CD4-positive, alpha-beta memory T cell (primary cell): ENCODE measurements around the gene RECQL5. TPM values are rescaled to one million over a fixed set of nuclear protein-coding genes. Genes with fewer than 3 reads are reported as not detected.

Source experiments
- CTCF ChIA-PET: fragments of 350-600 bp; sonication (Branson Sonifier 250); formaldehyde crosslinking; loops from one replicate; lab custom pipeline; 2021; ENCODE audit warnings: inconsistent platforms; ENCODE audit not compliant: partially characterized antibody; lab: Charles Lee
- POLR2A ChIA-PET: fragments of 350-600 bp; sonication (Branson Sonifier 250); formaldehyde crosslinking; loops from one replicate; lab custom pipeline; 2021; ENCODE audit not compliant: partially characterized antibody; lab: Charles Lee
- DNase-seq, 5 donors: peaks; one replicate each; pipeline versions ENCODE4 v3.0.0 to v3.0.0-alpha.2; 2020 to 2022; ENCODE audit warnings: mixed read lengths in 1 of 5
- H3K27ac ChIP-seq: one replicate; pipeline ENCODE4 v1.7.0; 2013; ENCODE audit warnings: low read depth, low read length
- H3K27me3 ChIP-seq: 2 replicates; pipeline ENCODE4 v1.7.0; 2013; ENCODE audit warnings: mild to moderate bottlenecking, low read length, moderate library complexity; ENCODE audit not compliant: insufficient read depth
- H3K36me3 ChIP-seq: 2 replicates; pipeline ENCODE4 v1.7.0; 2013; ENCODE audit warnings: mild to moderate bottlenecking, low read length, moderate library complexity; ENCODE audit not compliant: insufficient read depth
- H3K4me1 ChIP-seq: 2 replicates; pipeline ENCODE4 v1.7.0; 2013; ENCODE audit warnings: mild to moderate bottlenecking, low read length, moderate library complexity; ENCODE audit not compliant: insufficient read depth
- H3K4me3 ChIP-seq, 2 donors: one replicate each; pipeline ENCODE4 v1.7.0; 2013; ENCODE audit warnings: low read length in 2 of 2, mild to moderate bottlenecking in 1 of 2
- H3K9me3 ChIP-seq, 2 donors: one replicate each; pipeline ENCODE4 v1.7.0; 2013; ENCODE audit warnings: low read length in 2 of 2, control low read depth in 1 of 2; ENCODE audit not compliant: control insufficient read depth in 1 of 2
- H3K27ac Mint-ChIP-seq, 7 donors: one replicate each; pipeline ENCODE4 v1.8.0; 2020 to 2021; ENCODE audit warnings: mixed read lengths in 7 of 7, mild to moderate bottlenecking in 6 of 7, inconsistent platforms in 3 of 7, moderate library complexity in 3 of 7
- H3K27me3 Mint-ChIP-seq, 2 donors: one replicate each; pipeline ENCODE4 v1.8.0; 2020 to 2021; ENCODE audit warnings: mixed read lengths in 2 of 2
- H3K36me3 Mint-ChIP-seq, 2 donors: one replicate each; pipeline ENCODE4 v1.8.0; 2020 to 2021; ENCODE audit warnings: mixed read lengths in 2 of 2, inconsistent platforms in 1 of 2, mild to moderate bottlenecking in 1 of 2
- H3K4me1 Mint-ChIP-seq, 4 donors: one replicate each; pipeline ENCODE4 v1.8.0; 2020 to 2021; ENCODE audit warnings: mixed read lengths in 4 of 4, mild to moderate bottlenecking in 1 of 4
- H3K4me3 Mint-ChIP-seq, 8 donors: one replicate each; pipeline ENCODE4 v1.8.0; 2020 to 2021; ENCODE audit warnings: mixed read lengths in 8 of 8, mild to moderate bottlenecking in 7 of 8, moderate library complexity in 6 of 8, inconsistent platforms in 3 of 8
- H3K9me3 Mint-ChIP-seq, 8 donors: one replicate each; pipeline ENCODE4 v1.8.0; 2020 to 2021; ENCODE audit warnings: mixed read lengths in 8 of 8, mild to moderate bottlenecking in 5 of 8, inconsistent platforms in 3 of 8, moderate library complexity in 1 of 8
- intact Hi-C: fragments of 100-400 bp; cut with micrococcal nuclease; formaldehyde crosslinking; loops from one replicate; pipeline ENCODE4 v1.15.1; 2023
- polyA plus RNA-seq, 2 donors: library from polyadenylated mRNA; unstranded; fragments of 300-500 nt; fragmentation: Illumina TruSeq; gene quantifications; one replicate each; pipeline ENCODE4 v1.2.3, GENCODE V29; 2021
- total RNA-seq, 2 experiments: library from RNA; stranded (reverse); gene quantifications; one replicate each; pipeline ENCODE4 v1.2.3, GENCODE V29; 2021

RECQL5 gene
- total and polyA plus RNA-seq, 4 experiments from 2014 or later = 6.4 to 59.1 (median 37.5) TPM

DNA sequence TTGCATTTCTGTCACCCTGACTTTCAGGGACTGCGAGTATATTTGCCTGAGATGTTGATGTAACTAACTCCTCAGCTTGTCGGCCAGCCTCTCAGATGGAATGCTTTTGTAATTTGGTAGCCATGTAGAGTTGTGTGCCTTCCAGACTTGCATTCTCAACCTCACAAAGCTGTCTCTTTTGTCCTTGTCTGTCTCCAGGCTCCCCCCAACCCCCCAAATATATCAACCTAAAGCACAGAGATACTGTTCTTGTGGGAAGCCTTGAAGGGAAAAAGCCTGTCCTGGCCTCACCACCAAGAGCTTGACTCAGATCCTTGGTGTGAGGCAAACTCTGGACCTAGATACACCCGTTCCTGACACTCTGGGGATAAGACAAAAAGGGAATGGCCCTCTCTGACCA lies 18.5 kb upstream of the RECQL5 start:
- peaks cover 10 to 52% of the 10 kb centered on the region in 2 donors for H3K36me3 Mint-ChIP-seq

DNA sequence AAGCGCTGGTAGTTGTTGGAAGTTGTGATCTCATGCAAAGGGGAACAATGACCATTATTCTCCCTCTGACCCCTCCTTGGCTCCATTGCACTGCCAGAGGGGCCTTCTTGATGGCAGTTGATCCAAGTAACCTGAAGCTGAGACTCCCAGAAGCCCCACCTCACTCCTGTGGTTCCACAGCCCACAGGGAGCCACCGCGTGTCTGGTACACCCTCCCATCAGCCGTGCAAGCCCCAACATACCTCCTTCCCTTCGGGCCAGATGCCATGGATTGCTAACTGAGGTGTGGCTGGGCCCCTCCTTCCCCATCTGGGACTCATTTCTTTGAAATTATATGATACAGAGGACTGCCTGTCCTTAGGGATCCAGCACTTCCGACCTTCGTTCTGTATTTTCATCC lies 18.0 kb upstream of the RECQL5 start:
- H3K36me3 Mint-ChIP-seq = peaks cover 12 to 50% of the 10 kb centered on the region in 2 donors

More for the DNA sequence above, 18.5 kb upstream of the RECQL5 start:
- no peak overlapping the region for H3K4me3 ChIP-seq
- no peaks in the 10 kb centered on the region for H3K27me3 ChIP-seq
- ChIA-PET CTCF (interaction anchor here (1.1 to 2.8 kb wide), 2 partner anchors 11 to 53 kb away, joined by 3 to 12 read pairs; partner anchors contain the start of gene SMIM5), POLR2A (no interaction called here)
- H3K9me3 ChIP-seq = no peaks in the 10 kb centered on the region
- H3K36me3 ChIP-seq = peaks cover 18% of the 10 kb centered on the region
- no peaks in the 10 kb centered on the region for H3K9me3 Mint-ChIP-seq
- H3K4me1 ChIP-seq = peaks cover 20% of the 10 kb centered on the region
- intact Hi-C loops = no loop called here
- H3K27ac Mint-ChIP-seq = peak overlapping the region in 1 of 7 donors; percentile 17
- no peak for DNase-seq
- no peaks in the 10 kb centered on the region for H3K27me3 Mint-ChIP-seq
- H3K27ac ChIP-seq = no peak overlapping the region
- peaks cover 33 to 68% (median 46%) of the 10 kb centered on the region in 4 donors for H3K4me1 Mint-ChIP-seq
- no peak overlapping the region for H3K4me3 Mint-ChIP-seq

DNA sequence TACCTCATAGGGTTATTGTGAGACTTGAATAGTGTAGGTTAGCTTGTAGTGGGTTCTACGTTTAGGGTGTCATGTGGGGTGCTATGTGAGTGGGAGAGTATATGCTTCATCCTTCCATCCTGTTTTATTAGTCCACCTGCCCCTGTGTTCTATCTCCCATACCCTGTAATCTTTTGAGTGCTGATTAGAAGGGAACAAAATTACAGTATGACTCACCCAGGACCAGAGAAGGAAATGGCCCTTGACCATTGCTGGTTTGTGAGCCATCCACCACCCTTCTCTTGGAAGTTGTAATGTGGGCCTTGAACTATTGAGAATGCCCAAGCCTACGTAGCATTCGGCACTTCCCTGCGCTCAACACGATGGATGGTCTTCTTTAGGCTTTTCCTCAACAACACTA lies 17.3 kb upstream of the RECQL5 start:
- H3K36me3 Mint-ChIP-seq = peaks cover 16 to 50% of the 10 kb centered on the region in 2 donors

More for the DNA sequence above, 18.0 kb upstream of the RECQL5 start:
- H3K9me3 ChIP-seq = no peaks in the 10 kb centered on the region
- H3K4me3 ChIP-seq = no peak overlapping the region
- peaks cover 22% of the 10 kb centered on the region for H3K36me3 ChIP-seq
- no peaks in the 10 kb centered on the region for H3K27me3 ChIP-seq
- no peak for DNase-seq
- H3K27ac ChIP-seq = no peak overlapping the region
- CTCF ChIA-PET = interaction anchor here (1.1 to 2.8 kb wide), 2 partner anchors 10 to 52 kb away, joined by 3 to 12 read pairs; partner anchors contain the start of gene SMIM5
- intact Hi-C loops = no loop called here
- H3K27me3 Mint-ChIP-seq = no peaks in the 10 kb centered on the region
- no peaks in the 10 kb centered on the region for H3K9me3 Mint-ChIP-seq
- peaks cover 20% of the 10 kb centered on the region for H3K4me1 ChIP-seq
- no peak overlapping the region for H3K27ac Mint-ChIP-seq
- POLR2A ChIA-PET = no interaction called here
- H3K4me1 Mint-ChIP-seq = peaks cover 32 to 68% (median 45%) of the 10 kb centered on the region in 4 donors
- no peak overlapping the region for H3K4me3 Mint-ChIP-seq

DNA sequence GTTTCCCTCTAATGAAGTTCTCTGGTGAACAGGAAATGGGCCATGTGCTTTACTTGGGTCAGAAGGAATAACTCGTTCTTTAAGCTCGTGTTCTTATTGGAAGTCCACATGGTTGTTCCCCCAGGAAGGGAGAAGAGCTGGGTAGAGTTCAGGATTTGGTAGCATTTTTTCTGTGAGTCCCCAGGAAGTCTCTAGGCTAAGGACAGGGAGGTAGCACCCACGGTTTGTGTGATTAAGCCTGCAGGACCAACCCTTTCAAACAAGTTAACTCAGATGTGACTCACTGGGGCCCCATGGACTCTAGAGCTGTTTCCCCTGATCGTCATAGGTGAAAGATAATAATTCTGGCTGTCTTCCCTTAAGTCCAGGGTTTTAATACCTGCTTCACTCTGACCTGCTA lies 16.6 kb upstream of the RECQL5 start:
- H3K9me3 ChIP-seq = no peaks in the 10 kb centered on the region

More for the DNA sequence above, 17.3 kb upstream of the RECQL5 start:
- Mint-ChIP-seq H3K4me3 (no peak overlapping the region), H3K4me1 (peaks cover 28 to 62% (median 39%) of the 10 kb centered on the region in 4 donors), H3K9me3 (no peaks in the 10 kb centered on the region), H3K27ac (no peak overlapping the region), H3K27me3 (no peaks in the 10 kb centered on the region)
- ChIA-PET CTCF (interaction anchor here (0.6 to 3.3 kb wide), 3 partner anchors 10 to 63 kb away, joined by 3 to 20 read pairs (median 12); partner anchors contain the start of gene SMIM5), POLR2A (interaction anchor here (1.0 kb wide), 1 partner anchor 18 kb away, joined by 3 read pairs; the partner anchor contains the start of genes RECQL5 and SAP30BP)
- Histone ChIP-seq H3K27me3 (no peaks in the 10 kb centered on the region), H3K4me3 (no peak overlapping the region), H3K27ac (no peak overlapping the region), H3K9me3 (no peaks in the 10 kb centered on the region), H3K4me1 (peaks cover 15% of the 10 kb centered on the region), H3K36me3 (peaks cover 26% of the 10 kb centered on the region)
- intact Hi-C loops = no loop called here
- DNase-seq = no peak

GRCh38 chr17:75681289-75681688 lies 14.3 kb upstream of the RECQL5 start:
- ChIA-PET CTCF (interaction anchor here (0.9 to 3.3 kb wide), 2 partner anchors 48 to 67 kb away, joined by 9 to 20 read pairs; partner anchors contain the start of gene SMIM5), POLR2A (no interaction called here)
- no peak for DNase-seq
- no peak overlapping the region for H3K4me3 ChIP-seq
- no peaks in the 10 kb centered on the region for H3K4me1 ChIP-seq
- H3K27ac Mint-ChIP-seq = no peak overlapping the region
- peaks cover 19 to 38% (median 25%) of the 10 kb centered on the region in 4 donors for H3K4me1 Mint-ChIP-seq
- H3K9me3 Mint-ChIP-seq = no peaks in the 10 kb centered on the region
- H3K36me3 ChIP-seq = peaks cover 33% of the 10 kb centered on the region
- H3K27ac ChIP-seq = no peak overlapping the region
- intact Hi-C loops = no loop called here
- H3K27me3 Mint-ChIP-seq = no peaks in the 10 kb centered on the region
- no peaks in the 10 kb centered on the region for H3K9me3 ChIP-seq
- H3K27me3 ChIP-seq = no peaks in the 10 kb centered on the region
- H3K4me3 Mint-ChIP-seq = no peak overlapping the region
- peaks cover 23 to 51% of the 10 kb centered on the region in 2 donors for H3K36me3 Mint-ChIP-seq

More for the DNA sequence above, 16.6 kb upstream of the RECQL5 start:
- DNase-seq = no peak
- H3K36me3 ChIP-seq = peaks cover 27% of the 10 kb centered on the region
- intact Hi-C loops = no loop called here
- H3K4me1 ChIP-seq = peaks cover 8% of the 10 kb centered on the region
- no peak overlapping the region for H3K4me3 ChIP-seq
- CTCF ChIA-PET = interaction anchor here (0.6 to 3.3 kb wide), 5 partner anchors 9 to 66 kb away, joined by 3 to 20 read pairs (median 4); partner anchors contain the start of gene SMIM5
- H3K27me3 ChIP-seq = no peaks in the 10 kb centered on the region
- H3K9me3 Mint-ChIP-seq = no peaks in the 10 kb centered on the region
- peak overlapping the region in 1 of 7 donors; percentile 25 for H3K27ac Mint-ChIP-seq
- H3K27ac ChIP-seq = no peak overlapping the region
- no peak overlapping the region for H3K4me3 Mint-ChIP-seq
- H3K27me3 Mint-ChIP-seq = no peaks in the 10 kb centered on the region
- POLR2A ChIA-PET = interaction anchor here (1.0 kb wide), 1 partner anchor 17 kb away, joined by 3 read pairs; the partner anchor contains the start of genes RECQL5 and SAP30BP
- peaks cover 18 to 54% of the 10 kb centered on the region in 2 donors for H3K36me3 Mint-ChIP-seq
- peaks cover 24 to 55% (median 34%) of the 10 kb centered on the region in 4 donors for H3K4me1 Mint-ChIP-seq

- intact Hi-C loops = no loop called here
- Mint-ChIP-seq H3K36me3 (peaks cover 19 to 48% of the 10 kb centered on the region in 2 donors), H3K4me3 (no peak overlapping the region), H3K27me3 (no peaks in the 10 kb centered on the region), H3K4me1 (peaks cover 17 to 30% (median 21%) of the 10 kb centered on the region in 4 donors), H3K9me3 (no peaks in the 10 kb centered on the region), H3K27ac (peak overlapping the region in 2 of 7 donors; percentile 9 to 10)
- H3K27ac ChIP-seq = no peak overlapping the region
- POLR2A ChIA-PET = interaction anchor here (0.7 to 1.4 kb wide), 2 partner anchors 10 to 14 kb away, joined by 3 read pairs; partner anchors contain the start of gene RECQL5
- H3K27me3 ChIP-seq = no peaks in the 10 kb centered on the region
- H3K36me3 ChIP-seq = peaks cover 36% of the 10 kb centered on the region
- DNase-seq = no peak
- no peak overlapping the region for H3K4me3 ChIP-seq
- no peaks in the 10 kb centered on the region for H3K4me1 ChIP-seq
- CTCF ChIA-PET = interaction anchor here (3.1 kb wide), 1 partner anchor 68 kb away, joined by 10 read pairs; no protein-coding TSS in a partner anchor
- H3K9me3 ChIP-seq = no peaks in the 10 kb centered on the region
These were observed 13.5 kb upstream of the RECQL5 start for GRCh38 chr17:75680431-75680830.

GRCh38 chr17:75679706-75680211 lies 12.8 kb upstream of the RECQL5 start:
- DNase-seq = no peak
- Histone ChIP-seq H3K27me3 (no peaks in the 10 kb centered on the region), H3K4me3 (no peak overlapping the region), H3K36me3 (peaks cover 32% of the 10 kb centered on the region), H3K4me1 (peaks cover 5% of the 10 kb centered on the region), H3K9me3 (no peaks in the 10 kb centered on the region), H3K27ac (no peak overlapping the region)
- Mint-ChIP-seq H3K4me3 (no peak overlapping the region), H3K27me3 (no peaks in the 10 kb centered on the region), H3K4me1 (peaks cover 15 to 27% (median 20%) of the 10 kb centered on the region in 4 donors), H3K36me3 (peaks cover 16 to 44% of the 10 kb centered on the region in 2 donors), H3K27ac (peak overlapping the region in 2 of 7 donors; percentile 9 to 23), H3K9me3 (no peaks in the 10 kb centered on the region)
- ChIA-PET CTCF (interaction anchor here (1.8 to 3.1 kb wide), 2 partner anchors 45 to 68 kb away, joined by 3 to 10 read pairs; no protein-coding TSS in a partner anchor), POLR2A (interaction anchor here (0.7 to 1.4 kb wide), 2 partner anchors 11 to 13 kb away, joined by 3 read pairs; partner anchors contain the start of gene RECQL5)
- intact Hi-C loops = no loop called here
